Loucy (cell line): ENCODE results near the gene MAML2.

Experiments used
- H2AFZ ChIP-seq: fragments of 200-600 bp; sonication (generic); 2 replicates; pipeline ENCODE4 v1.6.0; 2016; ENCODE audit warnings: antibody characterized with exemption, mild to moderate bottlenecking, low read length, moderate library complexity
- H3F3A ChIP-seq: fragments of 200-600 bp; 2 replicates; pipeline ENCODE4 v1.6.0; 2016; ENCODE audit warnings: antibody characterized with exemption, low read depth, mild to moderate bottlenecking
- H3K27me3 ChIP-seq: fragments of 200-600 bp; sonication (generic); 2 replicates; pipeline ENCODE4 v1.6.1; 2014; ENCODE audit warnings: low read length, mild to moderate bottlenecking; ENCODE audit not compliant: insufficient read depth, poor library complexity, severe bottlenecking
- H3K36me3 ChIP-seq: fragments of 200-600 bp; sonication (generic); 2 replicates; pipeline ENCODE4 v1.6.1; 2016; ENCODE audit warnings: low read length; ENCODE audit not compliant: insufficient read depth
- H3K4me1 ChIP-seq: fragments of 200-600 bp; sonication (generic); 2 replicates; pipeline ENCODE4 v1.5.1; 2014; ENCODE audit warnings: low read length, mild to moderate bottlenecking; ENCODE audit not compliant: insufficient read depth, poor library complexity, severe bottlenecking
- H3K4me2 ChIP-seq: fragments of 200-600 bp; sonication (generic); 2 replicates; pipeline ENCODE4 v1.6.0; 2014; ENCODE audit warnings: antibody characterized with exemption, low read length, low read depth, mild to moderate bottlenecking; ENCODE audit not compliant: poor library complexity, severe bottlenecking
- H3K4me3 ChIP-seq: fragments of 200-600 bp; sonication (generic); 2 replicates; pipeline ENCODE4 v1.5.1; 2014; ENCODE audit warnings: low read length, mild to moderate bottlenecking, mixed read lengths; ENCODE audit not compliant: poor library complexity, severe bottlenecking
- H3K79me2 ChIP-seq: fragments of 200-600 bp; sonication (generic); 2 replicates; pipeline ENCODE4 v1.6.1; 2014; ENCODE audit warnings: low read length; ENCODE audit not compliant: insufficient read depth
- H3K9ac ChIP-seq: fragments of 200-600 bp; sonication (generic); 2 replicates; pipeline ENCODE4 v1.6.0; 2014; ENCODE audit warnings: mild to moderate bottlenecking, low read depth, low read length, moderate library complexity; ENCODE audit not compliant: poor library complexity, severe bottlenecking
- H3K9me2 ChIP-seq: fragments of 200-600 bp; sonication (generic); replicated peaks from 2 replicates; pipeline ENCODE4 v1.6.1; 2016; ENCODE audit warnings: low read depth, low read length, mixed read lengths
- H3K9me3 ChIP-seq: fragments of 200-600 bp; sonication (generic); 2 replicates; pipeline ENCODE4 v1.6.1; 2014; ENCODE audit warnings: mild to moderate bottlenecking, antibody characterized with exemption, low read length, low read depth; ENCODE audit not compliant: insufficient read depth
- H4K20me1 ChIP-seq: fragments of 200-600 bp; sonication (generic); 2 replicates; pipeline ENCODE4 v1.6.0; 2014; ENCODE audit warnings: antibody characterized with exemption, low read length, mild to moderate bottlenecking; ENCODE audit not compliant: insufficient read depth, poor library complexity, severe bottlenecking
- CTCF ChIP-seq: fragments of 200-600 bp; sonication (generic); conservative IDR thresholded peaks from 2 replicates; pipeline ENCODE4 v1.5.1; 2014; ENCODE audit warnings: mild to moderate bottlenecking, antibody characterized with exemption, low read length
- EZH2phosphoT487 ChIP-seq: fragments of 200-600 bp; IDR thresholded peaks from 2 replicates; pipeline ENCODE4 v1.6.1; 2018; ENCODE audit warnings: antibody characterized with exemption, mild to moderate bottlenecking, moderate library complexity, borderline replicate concordance

Gene MAML2

GRCh38 chr11:96105944-96106343 is 237.1 kb downstream of the MAML2 start:
- H4K20me1 ChIP-seq = no peaks in the 10 kb centered on the region
- no peak overlapping the region for H3K4me3 ChIP-seq
- no peak for TF ChIP-seq EZH2phosphoT487
- TF ChIP-seq CTCF = no peak
- H3K79me2 ChIP-seq = no peaks in the 10 kb centered on the region
- no peak overlapping the region for H2AFZ ChIP-seq
- no peaks in the 10 kb centered on the region for H3K36me3 ChIP-seq
- H3K4me2 ChIP-seq = no peak overlapping the region
- no peaks in the 10 kb centered on the region for H3K9me3 ChIP-seq
- no peaks in the 10 kb centered on the region for H3K27me3 ChIP-seq
- no peaks in the 10 kb centered on the region for H3F3A ChIP-seq
- no peak overlapping the region for H3K9ac ChIP-seq
- no peaks in the 10 kb centered on the region for H3K4me1 ChIP-seq
- no peaks in the 10 kb centered on the region for H3K9me2 ChIP-seq

- no peak overlapping the region for H3K4me2 ChIP-seq
- H3K4me1 ChIP-seq = no peaks in the 10 kb centered on the region
- H3K9me3 ChIP-seq = no peaks in the 10 kb centered on the region
- H3K79me2 ChIP-seq = no peaks in the 10 kb centered on the region
- H3K27me3 ChIP-seq = no peaks in the 10 kb centered on the region
- H3K9me2 ChIP-seq = no peaks in the 10 kb centered on the region
- no peak overlapping the region for H3K9ac ChIP-seq
- H3K4me3 ChIP-seq = no peak overlapping the region
- no peak overlapping the region for H2AFZ ChIP-seq
- no peaks in the 10 kb centered on the region for H4K20me1 ChIP-seq
- no peak for TF ChIP-seq EZH2phosphoT487
- TF ChIP-seq CTCF = no peak
- H3F3A ChIP-seq = no peaks in the 10 kb centered on the region
- H3K36me3 ChIP-seq = no peaks in the 10 kb centered on the region
Observed at GRCh38 chr11:96105197-96105895, 237.6 kb downstream of the MAML2 start.

- Histone ChIP-seq H3K4me1 (no peaks in the 10 kb centered on the region), H3K9me3 (no peaks in the 10 kb centered on the region), H2AFZ (no peak overlapping the region), H4K20me1 (no peaks in the 10 kb centered on the region), H3K27me3 (no peaks in the 10 kb centered on the region), H3K36me3 (no peaks in the 10 kb centered on the region), H3K79me2 (no peaks in the 10 kb centered on the region), H3K9ac (no peak overlapping the region), H3K4me2 (no peak overlapping the region), H3K4me3 (no peak overlapping the region), H3K9me2 (no peaks in the 10 kb centered on the region), H3F3A (no peaks in the 10 kb centered on the region)
- TF ChIP-seq EZH2phosphoT487 (no peak), CTCF (no peak)
Observed at GRCh38 chr11:96104496-96104895, 238.5 kb downstream of the MAML2 start.
